Peyer's patch (tissue), 4 donors: ENCODE results near the gene MYNN. TPM values are rescaled to one million over a fixed set of nuclear protein-coding genes. Genes with fewer than 3 reads are reported as not detected.

Experiments used
- DNase-seq, 3 donors: peaks; one replicate each; pipeline ENCODE4 v3.0.0-alpha.2; 2017 to 2019
- H3K27ac ChIP-seq, 4 donors: fragments of 200-600 bp; sonication (generic); one replicate each; pipeline ENCODE4 v1.5.1; 2016 to 2019
- H3K27me3 ChIP-seq, 2 donors: fragments of 200-600 bp; sonication (generic); one replicate each; pipeline ENCODE4 v1.5.1; 2019
- H3K36me3 ChIP-seq, 3 donors: fragments of 200-600 bp; sonication (generic); one replicate each; pipeline ENCODE4 v1.5.1; 2016 to 2019
- H3K4me1 ChIP-seq, 4 donors: fragments of 200-600 bp; sonication (generic); one replicate each; pipeline ENCODE4 v1.5.1; 2016 to 2019
- H3K4me3 ChIP-seq, 4 donors: fragments of 200-600 bp; sonication (generic); 1 replicate in 3 of 4; 2 replicates in 1 of 4; pipeline ENCODE4 v1.5.1; 2016 to 2019; ENCODE audit warnings: mild to moderate bottlenecking in 1 of 4
- H3K9me3 ChIP-seq, 4 donors: fragments of 200-600 bp; sonication (generic); one replicate each; pipeline ENCODE4 v1.5.1; 2016 to 2019; ENCODE audit warnings: mild to moderate bottlenecking in 1 of 4
- CTCF ChIP-seq, 6 experiments: fragments of 450-650 bp in 4 of 6; fragments of 200-600 bp in 2 of 6; sonication (generic) in 1 of 6; IDR thresholded peaks; one replicate each; pipeline ENCODE4 v1.5.1; 2017 to 2019; ENCODE audit warnings: antibody characterized with exemption in 6 of 6, mild to moderate bottlenecking in 3 of 6, moderate library complexity in 1 of 6
- POLR2A ChIP-seq, 2 donors: fragments of 450-650 bp; IDR thresholded peaks; one replicate each; pipeline ENCODE4 v1.5.1; 2017; ENCODE audit warnings: antibody characterized with exemption in 2 of 2, mild to moderate bottlenecking in 2 of 2, moderate library complexity in 2 of 2
- total RNA-seq, 4 donors: library from RNA; depleted of rRNA; stranded (reverse); fragments of >200 nt; gene quantifications; one replicate each; pipeline ENCODE4 v1.1.0, GENCODE V29; 2016

MYNN gene
- total RNA-seq, 4 donors from 2014 or later = 11.2 to 19.4 (median 15.9) TPM

- Histone ChIP-seq H3K9me3 (no peaks in the 10 kb centered on the region), H3K4me3 (peak overlapping the region; percentile 75 to 85 (median 77)), H3K27ac (peak overlapping the region; percentile 37 to 99 (median 98)), H3K4me1 (peaks cover 0 to 25% (median 6%) of the 10 kb centered on the region in 4 donors), H3K27me3 (no peaks in the 10 kb centered on the region), H3K36me3 (peaks cover 0 to 19% (median 0%) of the 10 kb centered on the region in 3 donors)
- DNase-seq = peak in 2 of 3 donors; percentile 38 to 74
- no peak for TF ChIP-seq POLR2A (IDR thresholded peaks at IDR 0.05)
- TF ChIP-seq CTCF (IDR thresholded peaks at IDR 0.05) = no peak
Measured at GRCh38 chr3:169771497-169772304, 1.5 kb upstream of the MYNN start.

- TF ChIP-seq CTCF (IDR thresholded peaks at IDR 0.05) (no peak), POLR2A (IDR thresholded peaks at IDR 0.05) (no peak)
- H3K36me3 ChIP-seq = peaks cover 0 to 26% (median 0%) of the 10 kb centered on the region in 3 donors
- no peaks in the 10 kb centered on the region for H3K9me3 ChIP-seq
- H3K27me3 ChIP-seq = no peaks in the 10 kb centered on the region
- peak in 2 of 3 donors; percentile 69 to 84 for DNase-seq
- peaks cover 0 to 29% (median 6%) of the 10 kb centered on the region in 4 donors for H3K4me1 ChIP-seq
- H3K27ac ChIP-seq = peak overlapping the region; percentile 97 to 99 (median 98)
- peak overlapping the region; percentile 75 to 85 (median 77) for H3K4me3 ChIP-seq
Measured at GRCh38 chr3:169772305-169772896, 795 bp upstream of the MYNN start.

DNA sequence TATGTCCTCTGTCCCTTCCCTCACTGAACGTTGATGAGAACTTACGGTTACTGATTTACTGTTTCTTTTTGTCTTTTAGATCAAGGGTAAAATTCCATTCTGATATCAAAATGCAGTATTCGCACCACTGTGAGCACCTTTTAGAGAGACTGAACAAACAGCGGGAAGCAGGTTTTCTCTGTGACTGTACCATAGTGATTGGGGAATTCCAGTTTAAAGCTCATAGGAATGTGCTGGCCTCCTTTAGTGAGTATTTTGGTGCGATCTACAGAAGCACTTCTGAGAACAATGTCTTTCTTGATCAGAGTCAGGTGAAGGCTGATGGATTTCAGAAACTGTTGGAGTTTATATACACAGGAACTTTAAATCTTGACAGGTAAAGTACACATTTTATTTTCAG is 990 bp downstream of the MYNN start:
- no peaks in the 10 kb centered on the region for H3K27me3 ChIP-seq
- peaks cover 0 to 29% (median 6%) of the 10 kb centered on the region in 4 donors for H3K4me1 ChIP-seq
- peak overlapping the region in 2 of 4 donors; percentile 97 to 98 for H3K27ac ChIP-seq
- H3K36me3 ChIP-seq = peaks cover 0 to 42% (median 0%) of the 10 kb centered on the region in 3 donors
- TF ChIP-seq CTCF (IDR thresholded peaks at IDR 0.05) = no peak
- no peak for TF ChIP-seq POLR2A (IDR thresholded peaks at IDR 0.05)
- no peak for DNase-seq
- no peaks in the 10 kb centered on the region for H3K9me3 ChIP-seq
- H3K4me3 ChIP-seq = peak overlapping the region in 3 of 4 donors; percentile 77 to 85 (median 77)

GRCh38 chr3:169777822-169778221 is 4.6 kb downstream of the MYNN start:
- H3K4me3 ChIP-seq = no peak overlapping the region
- peaks cover 0 to 29% (median 4%) of the 10 kb centered on the region in 4 donors for H3K4me1 ChIP-seq
- no peaks in the 10 kb centered on the region for H3K27me3 ChIP-seq
- no peak for DNase-seq
- peaks cover 0 to 78% (median 0%) of the 10 kb centered on the region in 3 donors for H3K36me3 ChIP-seq
- TF ChIP-seq CTCF (IDR thresholded peaks at IDR 0.05) (no peak), POLR2A (IDR thresholded peaks at IDR 0.05) (no peak)
- H3K27ac ChIP-seq = no peak overlapping the region
- no peaks in the 10 kb centered on the region for H3K9me3 ChIP-seq

- no peak for TF ChIP-seq POLR2A (IDR thresholded peaks at IDR 0.05)
- peaks cover 0 to 96% (median 0%) of the 10 kb centered on the region in 3 donors for H3K36me3 ChIP-seq
- H3K4me3 ChIP-seq = no peak overlapping the region
- H3K4me1 ChIP-seq = peaks cover 0 to 11% (median 0%) of the 10 kb centered on the region in 4 donors
- H3K27ac ChIP-seq = no peak overlapping the region
- no peaks in the 10 kb centered on the region for H3K9me3 ChIP-seq
- DNase-seq = no peak
- H3K27me3 ChIP-seq = no peaks in the 10 kb centered on the region
Measured at GRCh38 chr3:169780742-169781141, 7.5 kb downstream of the MYNN start.
